Keratinocyte (primary cell): ENCODE measurements around the gene ATP11B. TPM values are rescaled to one million over a fixed set of nuclear protein-coding genes. Genes with fewer than 3 reads are reported as not detected.

Source experiments
- DNase-seq: peaks from one replicate; pipeline ENCODE4 v3.0.0-alpha.2; 2011; ENCODE audit warnings: low read depth, missing footprints, low spot score
- FAIRE-seq: peaks from 2 replicates; lab custom pipeline; 2011; peaks lifted over from hg19 to GRCh38; lab: Jason Lieb, UNC
- H2AFZ ChIP-seq: 2 replicates; pipeline ENCODE4 v1.6.0; 2012; ENCODE audit warnings: low read length, control low read depth, inconsistent platforms; ENCODE audit not compliant: control insufficient read depth
- H3K27ac ChIP-seq: 2 replicates; pipeline ENCODE4 v1.5.1; 2011; ENCODE audit warnings: low read length; ENCODE audit not compliant: control insufficient read depth, insufficient read depth
- H3K27me3 ChIP-seq: 3 replicates; pipeline ENCODE4 v1.6.0; 2011; ENCODE audit warnings: low read length; ENCODE audit not compliant: control insufficient read depth, insufficient read depth; ENCODE audit errors: extremely low read depth
- H3K36me3 ChIP-seq, 2 experiments: 2 replicates in 1 of 2; 3 replicates in 1 of 2; pipeline ENCODE4 v1.5.1; 2011; ENCODE audit warnings: low read length in 2 of 2, mild to moderate bottlenecking in 1 of 2; ENCODE audit not compliant: control insufficient read depth in 2 of 2, insufficient read depth in 2 of 2; ENCODE audit errors: extremely low read depth in 1 of 2
- H3K4me1 ChIP-seq: 3 replicates; pipeline ENCODE4 v1.5.1; 2011; ENCODE audit warnings: low read length; ENCODE audit not compliant: control insufficient read depth, insufficient read depth; ENCODE audit errors: extremely low read depth
- H3K4me2 ChIP-seq: 3 replicates; pipeline ENCODE4 v1.6.0; 2011; ENCODE audit warnings: low read depth, low read length; ENCODE audit not compliant: control insufficient read depth, insufficient read depth; ENCODE audit errors: extremely low read depth
- H3K4me3 ChIP-seq, 3 experiments: fragments of 200-600 bp in 1 of 3; sonication (generic) in 1 of 3; 2 replicates in 2 of 3; 3 replicates in 1 of 3; pipeline ENCODE4 v1.5.1; 2011 to 2016; ENCODE audit warnings: low read length in 3 of 3, mild to moderate bottlenecking in 3 of 3, control low read depth in 2 of 3, inconsistent platforms in 1 of 3, low read depth in 1 of 3, mixed read lengths in 1 of 3, mixed run types in 1 of 3, moderate library complexity in 1 of 3; ENCODE audit not compliant: control insufficient read depth in 2 of 3, insufficient read depth in 2 of 3; ENCODE audit errors: extremely low read depth in 1 of 3
- H3K79me2 ChIP-seq: 2 replicates; pipeline ENCODE4 v1.6.0; 2012; ENCODE audit warnings: low read length; ENCODE audit not compliant: control insufficient read depth, insufficient read depth
- H3K9ac ChIP-seq: 3 replicates; pipeline ENCODE4 v1.6.0; 2011; ENCODE audit warnings: low read length; ENCODE audit not compliant: control insufficient read depth, insufficient read depth; ENCODE audit errors: extremely low read depth
- H3K9me1 ChIP-seq: 3 replicates; pipeline ENCODE4 v1.6.0; 2011; ENCODE audit warnings: low read length; ENCODE audit not compliant: control insufficient read depth, insufficient read depth; ENCODE audit errors: extremely low read depth
- H3K9me3 ChIP-seq: 2 replicates; pipeline ENCODE4 v1.5.1; 2012; ENCODE audit warnings: low read depth, low read length; ENCODE audit not compliant: control insufficient read depth
- H4K20me1 ChIP-seq: 3 replicates; pipeline ENCODE4 v1.6.0; 2011; ENCODE audit warnings: low read length; ENCODE audit not compliant: control insufficient read depth, insufficient read depth; ENCODE audit errors: extremely low read depth
- EZH2 ChIP-seq: IDR thresholded peaks from one replicate; pipeline ENCODE4 v1.6.1; 2012; ENCODE audit warnings: inconsistent platforms, mild to moderate bottlenecking, low read length, moderate library complexity
- dilution Hi-C: fragments of 300-500 bp; cut with MboI; formaldehyde crosslinking; loops from one replicate; pipeline ENCODE4 v1.7.0; 2020; ENCODE audit warnings: low sequenced_read_pairs; ENCODE audit not compliant: extremely low pct_ligation_motif_present
- polyA plus RNA-seq, 5 experiments: library from polyadenylated mRNA; depleted of rRNA in 3 of 5; stranded (reverse) in 3 of 5; stranded (forward) in 1 of 5; unstranded in 1 of 5; fragments of >200 nt; gene quantifications; 1 replicate in 1 of 5; 2 replicates in 3 of 5; 3 replicates in 1 of 5; pipeline versions ENCODE4 v1.2.1 to v1.2.3, GENCODE V29; 2011 to 2012; ENCODE audit warnings: missing spikeins in 2 of 5, low read depth in 1 of 5, low replicate concordance in 1 of 5
- TF ChIP-seq, protein P1 (sequence below), 3 experiments: IDR thresholded peaks in 1 of 3; conservative IDR thresholded peaks in 1 of 3; optimal IDR thresholded peaks in 1 of 3; 2 replicates in 2 of 3; 3 replicates in 1 of 3; pipeline versions ENCODE3 to v1.5.1; 2011; ENCODE audit warnings: low read length in 3 of 3, mild to moderate bottlenecking in 3 of 3, moderate library complexity in 2 of 3, control low read depth in 1 of 3, inconsistent platforms in 1 of 3; ENCODE audit not compliant: insufficient read depth in 2 of 3; ENCODE audit errors: extremely low read depth in 1 of 3

ATP11B gene
- polyA plus RNA-seq, 1 donor (not counting 4 experiments of a cell fraction or from before 2014, with no cell fraction given) = 28.9 TPM

DNA sequence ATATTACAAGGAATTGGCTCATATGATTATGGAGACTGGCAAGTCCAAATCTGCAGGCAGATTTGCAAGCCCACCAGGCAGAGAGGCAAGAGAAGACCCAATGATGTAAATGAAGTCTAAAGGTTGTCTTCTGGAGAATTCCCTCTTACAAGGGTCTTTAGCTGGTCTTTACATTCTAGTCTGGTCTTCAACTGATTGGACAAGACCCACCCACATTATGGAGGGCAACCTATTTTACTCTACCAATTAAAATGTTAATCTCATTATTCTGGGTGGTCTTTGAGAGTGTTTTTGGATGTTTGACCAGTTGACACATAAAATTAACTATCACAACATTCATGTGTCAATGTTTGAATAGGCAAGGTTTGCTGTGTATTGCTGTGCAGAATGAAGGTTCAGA, 28.0 kb upstream of the ATP11B start:
- H3K9me3 ChIP-seq = no peaks in the 10 kb centered on the region
- no peak overlapping the region for H2AFZ ChIP-seq
- H3K9ac ChIP-seq = no peak overlapping the region
- FAIRE-seq (no peak), DNase-seq (no peak)
- no peaks in the 10 kb centered on the region for H4K20me1 ChIP-seq
- no peaks in the 10 kb centered on the region for H3K4me1 ChIP-seq
- H3K4me2 ChIP-seq = no peak overlapping the region
- H3K27me3 ChIP-seq = no peaks in the 10 kb centered on the region
- no peaks in the 10 kb centered on the region for H3K79me2 ChIP-seq
- H3K36me3 ChIP-seq = no peaks in the 10 kb centered on the region
- TF ChIP-seq, protein P1, sequence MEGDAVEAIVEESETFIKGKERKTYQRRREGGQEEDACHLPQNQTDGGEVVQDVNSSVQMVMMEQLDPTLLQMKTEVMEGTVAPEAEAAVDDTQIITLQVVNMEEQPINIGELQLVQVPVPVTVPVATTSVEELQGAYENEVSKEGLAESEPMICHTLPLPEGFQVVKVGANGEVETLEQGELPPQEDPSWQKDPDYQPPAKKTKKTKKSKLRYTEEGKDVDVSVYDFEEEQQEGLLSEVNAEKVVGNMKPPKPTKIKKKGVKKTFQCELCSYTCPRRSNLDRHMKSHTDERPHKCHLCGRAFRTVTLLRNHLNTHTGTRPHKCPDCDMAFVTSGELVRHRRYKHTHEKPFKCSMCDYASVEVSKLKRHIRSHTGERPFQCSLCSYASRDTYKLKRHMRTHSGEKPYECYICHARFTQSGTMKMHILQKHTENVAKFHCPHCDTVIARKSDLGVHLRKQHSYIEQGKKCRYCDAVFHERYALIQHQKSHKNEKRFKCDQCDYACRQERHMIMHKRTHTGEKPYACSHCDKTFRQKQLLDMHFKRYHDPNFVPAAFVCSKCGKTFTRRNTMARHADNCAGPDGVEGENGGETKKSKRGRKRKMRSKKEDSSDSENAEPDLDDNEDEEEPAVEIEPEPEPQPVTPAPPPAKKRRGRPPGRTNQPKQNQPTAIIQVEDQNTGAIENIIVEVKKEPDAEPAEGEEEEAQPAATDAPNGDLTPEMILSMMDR (optimal IDR thresholded peaks at IDR 0.05 in 1 of 3, IDR thresholded peaks at IDR 0.05 in 1 of 3, conservative IDR thresholded peaks at IDR 0.05 in 1 of 3; ENCODE audit: extremely low read depth in 1 of 3, insufficient read depth in 2 of 3, low read length in 3 of 3) = no peak
- TF ChIP-seq EZH2 = no peak
- no peak overlapping the region for H3K27ac ChIP-seq
- H3K4me3 ChIP-seq = no peak overlapping the region
- dilution Hi-C loops = no loop called here
- H3K9me1 ChIP-seq = no peaks in the 10 kb centered on the region

DNA sequence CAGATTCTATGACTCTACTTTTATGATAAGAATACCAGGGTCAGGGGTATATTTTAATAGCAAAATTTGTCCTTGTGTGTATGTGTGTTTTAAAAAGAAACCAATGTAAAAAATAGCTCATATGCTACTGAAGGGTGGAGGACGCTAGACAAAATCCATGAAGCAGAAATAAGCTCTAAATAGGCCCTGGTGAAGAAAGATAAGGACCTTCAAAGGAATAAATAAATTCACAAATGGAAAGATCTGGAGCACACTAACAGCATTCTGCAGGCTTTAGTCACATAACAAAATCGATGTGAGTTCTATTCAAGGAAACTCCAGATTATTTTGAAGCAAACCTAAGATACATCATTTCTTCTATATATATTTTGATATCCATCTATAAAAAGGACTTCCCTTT, 27.2 kb upstream of the ATP11B start:
- Histone ChIP-seq H3K9ac (no peak overlapping the region), H3K4me3 (no peak overlapping the region), H2AFZ (no peak overlapping the region), H4K20me1 (no peaks in the 10 kb centered on the region), H3K4me1 (no peaks in the 10 kb centered on the region), H3K4me2 (no peak overlapping the region), H3K36me3 (no peaks in the 10 kb centered on the region), H3K9me3 (no peaks in the 10 kb centered on the region), H3K9me1 (no peaks in the 10 kb centered on the region), H3K79me2 (no peaks in the 10 kb centered on the region), H3K27me3 (no peaks in the 10 kb centered on the region), H3K27ac (no peak overlapping the region)
- DNase-seq (no peak), FAIRE-seq (no peak)
- TF ChIP-seq, protein P1 (optimal IDR thresholded peaks at IDR 0.05 in 1 of 3, IDR thresholded peaks at IDR 0.05 in 1 of 3, conservative IDR thresholded peaks at IDR 0.05 in 1 of 3; ENCODE audit: extremely low read depth in 1 of 3, insufficient read depth in 2 of 3, low read length in 3 of 3) = no peak
- no peak for TF ChIP-seq EZH2
- dilution Hi-C loops = no loop called here
